Activated CD8-positive, alpha-beta T cell treated with anti-CD3 and anti-CD28 coated beads, Interleukin-2, amount 10 ng/mL, durations not matched to agents 7 days and 5 days (primary cell): Measurements from ENCODE around the gene TSPAN15. TPM values are rescaled to one million over a fixed set of nuclear protein-coding genes. Genes with fewer than 3 reads are reported as not detected.

Source experiments
- ATAC-seq: fragments of 150-1000 bp; cut with Tn5 transposase; one replicate; pipeline ENCODE4 v1.10.0; 2021; ENCODE audit warnings: moderate library complexity
- CTCF ChIA-PET: fragments of 350-600 bp; sonication (Branson Sonifier 250); formaldehyde crosslinking; loops from one replicate; lab custom pipeline; 2021; ENCODE audit warnings: antibody characterized with exemption; lab: Charles Lee
- POLR2A ChIA-PET: fragments of 350-600 bp; sonication (Branson Sonifier 250); formaldehyde crosslinking; loops from one replicate; lab custom pipeline; 2021; ENCODE audit warnings: antibody characterized with exemption; lab: Charles Lee
- DNase-seq: peaks from one replicate; pipeline ENCODE4 v3.0.0-alpha.2; 2020
- H3K27ac Mint-ChIP-seq: one replicate; pipeline ENCODE4 v1.8.0; 2021; ENCODE audit warnings: mild to moderate bottlenecking, mixed read lengths
- H3K27me3 Mint-ChIP-seq: one replicate; pipeline ENCODE4 v1.8.0; 2021; ENCODE audit warnings: low read depth, mixed read lengths
- H3K36me3 Mint-ChIP-seq: one replicate; pipeline ENCODE4 v1.8.0; 2021; ENCODE audit warnings: low read depth, mixed read lengths
- H3K4me1 Mint-ChIP-seq: one replicate; pipeline ENCODE4 v1.8.0; 2021; ENCODE audit warnings: low read depth, mixed read lengths
- H3K4me3 Mint-ChIP-seq: one replicate; pipeline ENCODE4 v1.8.0; 2021; ENCODE audit warnings: mild to moderate bottlenecking, mixed read lengths
- H3K9me3 Mint-ChIP-seq: one replicate; pipeline ENCODE4 v1.8.0; 2022; ENCODE audit warnings: mixed read lengths; ENCODE audit not compliant: insufficient read depth
- total RNA-seq, 2 experiments: library from RNA; stranded (reverse); gene quantifications; one replicate each; pipeline ENCODE4 v1.2.3, GENCODE V29; 2021

Gene TSPAN15
- total RNA-seq, 2 experiments from 2014 or later, result 3.8 to 4.7 TPM

DNA sequence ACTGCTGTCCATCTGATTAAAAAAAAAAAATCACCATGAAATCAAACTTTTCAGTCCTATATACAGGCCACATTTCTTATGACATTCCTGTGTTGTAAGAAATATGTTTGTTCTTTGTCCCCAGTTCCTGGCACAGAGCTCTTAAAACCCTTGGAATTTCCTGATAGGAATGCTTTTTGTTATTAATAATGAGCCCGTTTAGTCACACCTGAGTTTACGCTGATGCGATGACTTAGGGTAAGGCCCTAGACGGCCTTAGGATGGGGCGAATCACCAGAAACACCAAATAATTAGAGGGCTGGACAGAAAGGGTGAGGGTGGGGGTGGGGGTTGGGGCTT, 17.5 kb downstream of the TSPAN15 start:
- CTCF ChIA-PET, result interaction anchor here (1.5 to 2.3 kb wide), 2 partner anchors 17 to 61 kb away, joined by 5 to 6 read pairs; partner anchors contain the start of gene TSPAN15
- POLR2A ChIA-PET, result interaction anchor here (0.9 kb wide), 1 partner anchor 18 kb away, joined by 4 read pairs; no protein-coding TSS in a partner anchor
- Mint-ChIP-seq H3K4me1 (peaks cover 47% of the 10 kb centered on the region), H3K27ac (no peak overlapping the region), H3K9me3 (no peaks in the 10 kb centered on the region), H3K4me3 (no peak overlapping the region), H3K36me3 (no peaks in the 10 kb centered on the region), H3K27me3 (peaks cover 19% of the 10 kb centered on the region)
- ATAC-seq (no peak), DNase-seq (no peak)

DNA sequence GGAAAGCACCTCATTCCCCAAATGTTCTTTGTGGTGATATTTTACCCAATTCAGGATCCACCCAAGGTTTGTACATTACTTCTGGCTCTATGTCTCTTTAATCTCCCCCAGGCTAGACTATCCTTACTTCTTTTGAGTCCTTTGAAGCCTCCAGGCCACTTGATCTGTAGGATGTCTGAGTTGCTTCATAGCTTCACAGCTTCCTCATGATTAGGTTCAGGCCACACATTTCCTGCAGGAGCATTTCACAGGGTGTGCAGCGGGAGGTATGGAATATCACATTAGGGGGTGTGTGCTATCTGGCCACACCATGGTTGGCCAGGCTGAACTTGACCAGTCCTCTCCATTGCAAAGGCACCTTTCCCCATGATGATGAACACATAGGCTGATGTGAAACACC, 18.7 kb downstream of the TSPAN15 start:
- no peak for ATAC-seq
- CTCF ChIA-PET, result interaction anchor here (1.5 to 2.5 kb wide), 4 partner anchors 19 to 62 kb away, joined by 4 to 7 read pairs (median 6); partner anchors contain the start of gene TSPAN15

DNA sequence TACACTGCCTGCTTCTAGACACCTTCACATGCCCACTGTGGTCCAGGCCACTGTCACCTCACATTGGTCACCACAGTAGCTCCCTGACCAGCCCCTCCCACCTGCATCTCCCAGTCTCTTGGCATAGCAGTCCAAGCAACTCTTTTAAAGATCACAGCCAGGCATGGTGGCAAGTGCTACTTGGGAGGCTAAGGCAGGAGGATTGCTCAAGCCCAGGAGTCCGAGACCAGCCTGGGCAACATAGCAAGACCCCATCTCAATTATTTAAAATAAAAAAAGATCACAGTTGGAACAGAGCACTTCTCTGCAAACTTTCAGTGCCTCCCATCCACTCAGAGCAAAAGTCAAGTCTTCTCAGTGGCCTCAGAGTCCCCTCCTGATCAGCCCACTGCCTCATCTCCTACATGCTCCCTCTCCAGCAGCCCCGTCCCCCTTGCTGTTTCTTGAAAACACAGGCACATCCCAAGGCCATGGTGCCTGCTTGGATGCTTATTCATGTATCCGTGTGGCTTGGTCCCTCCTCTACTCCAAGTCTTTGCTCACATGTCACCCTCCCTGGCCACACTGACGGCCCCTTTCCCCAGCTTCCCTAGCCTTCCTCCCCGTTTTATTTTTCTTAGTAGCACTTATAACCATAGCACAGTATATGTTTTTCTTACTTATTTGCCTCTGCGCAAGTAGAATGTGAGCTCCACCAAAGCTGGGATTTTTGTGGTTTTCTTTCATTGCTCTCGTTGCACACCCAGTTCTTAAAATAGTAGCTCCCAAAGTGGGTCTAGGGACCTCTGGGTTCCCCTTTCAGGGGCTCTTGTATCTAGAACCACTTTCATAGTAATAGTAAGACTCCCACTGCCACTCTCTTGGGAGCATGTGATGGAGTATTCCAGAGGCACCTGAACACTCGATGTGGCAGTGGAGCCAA, 19.5 kb downstream of the TSPAN15 start:
- no peak overlapping the region for H3K27ac Mint-ChIP-seq

More for the DNA sequence above, 18.7 kb downstream of the TSPAN15 start:
- Mint-ChIP-seq H3K36me3 (no peaks in the 10 kb centered on the region), H3K27me3 (peaks cover 19% of the 10 kb centered on the region), H3K27ac (no peak overlapping the region), H3K4me3 (no peak overlapping the region), H3K9me3 (no peaks in the 10 kb centered on the region), H3K4me1 (peaks cover 35% of the 10 kb centered on the region)
- no peak for DNase-seq
- POLR2A ChIA-PET, result no interaction called here

DNA sequence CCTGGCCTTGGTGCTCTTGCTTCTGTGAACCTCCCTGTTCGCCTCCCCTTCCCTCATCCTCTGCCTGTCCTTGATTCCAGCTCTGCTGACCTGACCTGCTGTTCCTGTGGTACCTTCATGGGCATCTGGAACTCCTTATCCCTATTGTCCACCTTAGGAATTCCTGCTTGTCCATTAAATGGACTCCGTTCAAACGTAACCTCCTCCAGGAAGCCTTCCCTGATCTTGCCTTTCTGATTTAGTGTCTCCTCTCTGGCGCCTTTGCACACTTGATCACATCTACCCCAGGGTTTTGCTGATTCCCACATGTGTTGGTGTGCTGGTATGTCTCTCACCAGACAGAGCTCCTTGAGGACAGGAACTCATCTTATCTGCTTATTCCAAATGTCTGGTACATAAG, 20.9 kb downstream of the TSPAN15 start:
- H3K36me3 Mint-ChIP-seq, result no peaks in the 10 kb centered on the region
- H3K27ac Mint-ChIP-seq, result no peak overlapping the region
- H3K4me3 Mint-ChIP-seq, result no peak overlapping the region
- H3K9me3 Mint-ChIP-seq, result no peaks in the 10 kb centered on the region
- ATAC-seq (no peak), DNase-seq (no peak)
- H3K27me3 Mint-ChIP-seq, result peaks cover 24% of the 10 kb centered on the region
- POLR2A ChIA-PET, result no interaction called here
- peaks cover 13% of the 10 kb centered on the region for H3K4me1 Mint-ChIP-seq
- CTCF ChIA-PET, result interaction anchor here (2.5 kb wide), 1 partner anchor 23 kb away, joined by 7 read pairs; no protein-coding TSS in a partner anchor

More for the DNA sequence above, 19.5 kb downstream of the TSPAN15 start:
- Mint-ChIP-seq H3K4me1 (peaks cover 27% of the 10 kb centered on the region), H3K27me3 (peaks cover 24% of the 10 kb centered on the region), H3K9me3 (no peaks in the 10 kb centered on the region), H3K36me3 (no peaks in the 10 kb centered on the region), H3K4me3 (no peak overlapping the region)
- no peak for ATAC-seq
- DNase-seq, result no peak
- ChIA-PET POLR2A (no interaction called here), CTCF (interaction anchor here (1.5 to 2.5 kb wide), 4 partner anchors 19 to 63 kb away, joined by 4 to 7 read pairs (median 6); partner anchors contain the start of gene TSPAN15)

DNA sequence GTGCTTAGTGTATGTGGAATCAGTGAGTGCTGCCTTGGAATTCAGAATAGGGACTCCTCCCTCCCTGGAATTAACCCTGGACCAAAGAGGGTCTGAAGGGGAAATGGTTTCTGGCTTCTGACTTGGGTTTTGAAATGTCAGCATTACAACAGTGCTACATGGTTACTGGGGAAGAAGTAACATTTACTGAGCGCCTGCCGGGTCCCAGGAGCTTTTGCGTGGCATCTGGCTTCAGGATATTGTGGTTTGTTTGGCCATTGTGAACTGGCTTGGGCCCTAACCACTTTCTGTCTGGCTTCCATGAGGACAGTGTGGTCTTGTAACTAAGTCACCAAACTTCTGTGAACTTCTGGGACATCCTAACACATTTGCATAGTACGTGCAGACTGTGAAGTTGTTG, 21.3 kb downstream of the TSPAN15 start:
- ChIA-PET POLR2A (no interaction called here), CTCF (no interaction called here)
- peaks cover 11% of the 10 kb centered on the region for H3K4me1 Mint-ChIP-seq
- H3K4me3 Mint-ChIP-seq, result no peak overlapping the region
- no peaks in the 10 kb centered on the region for H3K9me3 Mint-ChIP-seq
- ATAC-seq, result no peak
- H3K27ac Mint-ChIP-seq, result no peak overlapping the region
- H3K36me3 Mint-ChIP-seq, result no peaks in the 10 kb centered on the region
- peaks cover 24% of the 10 kb centered on the region for H3K27me3 Mint-ChIP-seq
- no peak for DNase-seq

DNA sequence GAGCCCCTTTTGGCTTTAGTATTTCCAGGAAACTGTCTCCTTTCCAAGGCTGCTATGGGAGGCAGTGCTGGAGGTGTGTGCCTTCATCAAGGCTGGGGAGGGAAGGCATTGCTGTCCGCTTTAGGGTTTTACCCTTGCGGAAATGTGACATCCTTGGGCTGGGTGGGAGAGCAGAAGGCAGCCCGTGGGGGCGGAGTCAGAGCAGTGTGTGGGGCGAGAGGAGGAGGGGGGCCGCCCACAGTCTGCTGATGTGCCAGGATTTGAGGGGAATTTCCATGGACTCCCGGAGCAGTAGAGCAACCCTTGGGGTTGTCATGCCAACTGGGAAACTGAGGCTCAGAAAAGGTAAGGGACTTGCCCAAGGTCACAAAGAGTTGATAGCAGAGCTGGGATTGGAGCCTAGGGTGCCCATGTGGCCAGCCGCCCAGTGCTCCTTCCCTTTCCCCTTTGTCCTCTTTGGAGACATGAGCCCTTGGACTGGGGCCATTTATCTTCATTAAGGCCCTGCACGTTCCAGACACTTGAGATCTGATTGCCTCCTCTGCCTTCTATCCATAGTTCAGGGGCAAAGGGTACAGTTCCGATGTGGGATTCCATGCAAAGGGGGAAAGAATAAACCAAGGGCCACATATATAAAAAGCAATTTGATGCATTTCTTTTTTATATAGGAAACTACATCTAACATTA, 22.2 kb downstream of the TSPAN15 start:
- peaks cover 8% of the 10 kb centered on the region for H3K4me1 Mint-ChIP-seq
- CTCF ChIA-PET, result no interaction called here
- no peak overlapping the region for H3K27ac Mint-ChIP-seq
- no peaks in the 10 kb centered on the region for H3K36me3 Mint-ChIP-seq
- POLR2A ChIA-PET, result no interaction called here
- H3K9me3 Mint-ChIP-seq, result no peaks in the 10 kb centered on the region
- DNase-seq, result no peak
- ATAC-seq, result no peak
- no peak overlapping the region for H3K4me3 Mint-ChIP-seq
- peaks cover 24% of the 10 kb centered on the region for H3K27me3 Mint-ChIP-seq

DNA sequence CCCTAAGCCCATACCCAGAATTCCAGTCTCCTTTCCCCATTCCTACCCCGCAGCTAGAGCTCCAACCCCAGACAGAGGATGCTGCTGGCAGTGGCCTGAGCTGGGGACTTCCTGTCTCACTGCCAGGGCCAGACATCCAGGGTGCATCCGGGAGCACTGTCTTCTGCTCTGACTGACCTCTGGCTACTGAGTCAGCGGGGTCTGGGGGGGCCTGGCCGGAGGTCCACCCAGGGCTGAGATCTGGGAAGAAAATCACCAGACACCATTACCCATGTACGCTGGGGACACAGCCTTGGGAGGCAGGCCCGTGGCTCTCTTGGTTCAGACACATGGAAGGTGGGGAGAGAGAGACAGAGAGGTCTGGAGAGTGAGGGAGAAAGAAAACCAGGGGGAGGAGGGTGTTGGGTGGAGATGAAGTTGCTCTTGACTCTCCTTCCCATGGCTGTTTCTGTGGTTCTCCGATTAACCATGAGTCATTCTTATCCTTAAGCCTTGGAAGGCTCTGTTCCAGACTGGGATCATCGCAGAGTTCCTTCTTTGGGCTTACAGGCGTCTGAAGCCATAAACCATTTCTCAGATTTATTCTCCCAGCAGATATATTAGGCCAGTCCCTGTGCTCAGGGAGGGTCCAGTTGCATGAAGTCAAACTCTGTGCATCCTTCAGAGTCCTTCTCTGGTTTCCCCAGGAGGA, 23.6 kb downstream of the TSPAN15 start:
- CTCF ChIA-PET, result no interaction called here

DNA sequence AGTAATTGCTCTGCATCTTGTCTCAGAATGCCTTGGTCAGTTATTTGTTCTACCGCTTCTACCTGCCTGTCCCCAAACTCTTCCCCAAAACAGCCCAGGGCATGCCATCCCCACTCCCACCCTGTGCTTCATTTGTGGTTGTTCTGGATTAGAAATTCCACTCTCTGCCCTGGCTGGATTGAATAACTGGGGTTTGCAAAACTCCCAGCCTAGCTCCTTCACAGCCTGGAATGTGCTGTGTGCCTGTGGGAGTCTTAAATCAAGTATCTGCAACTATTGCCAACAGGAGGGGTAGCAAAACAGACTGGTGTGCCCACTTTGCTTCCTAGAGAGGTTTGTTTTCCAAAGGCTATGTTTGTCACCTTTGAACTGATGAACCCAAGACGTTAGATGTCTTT, 24.2 kb downstream of the TSPAN15 start:
- H3K4me1 Mint-ChIP-seq, result no peaks in the 10 kb centered on the region
- peaks cover 19% of the 10 kb centered on the region for H3K27me3 Mint-ChIP-seq
- no peaks in the 10 kb centered on the region for H3K9me3 Mint-ChIP-seq
- DNase-seq (no peak), ATAC-seq (no peak)
- ChIA-PET POLR2A (no interaction called here), CTCF (no interaction called here)
- H3K27ac Mint-ChIP-seq, result no peak overlapping the region
- H3K4me3 Mint-ChIP-seq, result no peak overlapping the region
- H3K36me3 Mint-ChIP-seq, result no peaks in the 10 kb centered on the region

More for the DNA sequence above, 23.6 kb downstream of the TSPAN15 start:
- Mint-ChIP-seq H3K36me3 (no peaks in the 10 kb centered on the region), H3K27me3 (peaks cover 21% of the 10 kb centered on the region), H3K9me3 (no peaks in the 10 kb centered on the region), H3K4me3 (no peak overlapping the region), H3K27ac (no peak overlapping the region), H3K4me1 (peaks cover 2% of the 10 kb centered on the region)
- POLR2A ChIA-PET, result no interaction called here
- DNase-seq, result no peak
- no peak for ATAC-seq

DNA sequence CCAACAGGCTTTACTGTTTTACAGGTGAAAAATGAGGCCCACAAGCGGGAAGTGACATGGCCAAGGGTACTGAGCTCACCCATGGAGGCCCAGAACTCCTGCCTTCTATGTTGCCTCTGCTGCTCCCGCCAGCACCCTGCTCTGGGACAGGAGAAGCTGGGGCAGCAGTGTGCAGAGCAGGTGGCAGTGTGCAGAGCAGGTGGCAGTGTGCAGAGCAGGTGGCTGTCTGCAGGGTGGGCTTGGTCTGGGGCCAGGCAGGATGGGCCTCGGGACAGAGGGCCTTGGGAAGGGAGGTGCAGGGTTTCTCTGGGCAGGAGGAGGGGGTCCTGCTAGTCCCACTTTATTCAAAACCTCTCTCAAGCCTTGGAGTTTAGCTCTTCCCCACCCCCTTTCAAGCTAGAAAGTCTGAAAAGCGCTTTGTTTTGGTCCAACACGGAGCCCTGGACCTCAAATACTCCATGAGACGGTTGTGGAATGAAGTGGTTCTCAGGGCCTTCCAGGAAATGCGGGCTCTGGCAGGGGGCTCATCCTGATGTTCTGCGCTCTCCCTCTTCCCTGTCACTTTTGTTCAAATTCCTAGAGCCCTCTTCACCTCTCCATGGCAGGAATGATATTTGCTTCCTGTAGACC, 26.8 kb downstream of the TSPAN15 start:
- Mint-ChIP-seq H3K27ac (no peak overlapping the region), H3K9me3 (no peaks in the 10 kb centered on the region), H3K36me3 (no peaks in the 10 kb centered on the region), H3K4me3 (no peak overlapping the region), H3K4me1 (no peaks in the 10 kb centered on the region), H3K27me3 (peaks cover 8% of the 10 kb centered on the region)
- POLR2A ChIA-PET, result interaction anchor here (0.6 kb wide), 1 partner anchor 8 kb away, joined by 4 read pairs; no protein-coding TSS in a partner anchor
- DNase-seq (no peak), ATAC-seq (no peak)
- CTCF ChIA-PET, result interaction anchor here (1.3 kb wide), 1 partner anchor 28 kb away, joined by 3 read pairs; no protein-coding TSS in a partner anchor

DNA sequence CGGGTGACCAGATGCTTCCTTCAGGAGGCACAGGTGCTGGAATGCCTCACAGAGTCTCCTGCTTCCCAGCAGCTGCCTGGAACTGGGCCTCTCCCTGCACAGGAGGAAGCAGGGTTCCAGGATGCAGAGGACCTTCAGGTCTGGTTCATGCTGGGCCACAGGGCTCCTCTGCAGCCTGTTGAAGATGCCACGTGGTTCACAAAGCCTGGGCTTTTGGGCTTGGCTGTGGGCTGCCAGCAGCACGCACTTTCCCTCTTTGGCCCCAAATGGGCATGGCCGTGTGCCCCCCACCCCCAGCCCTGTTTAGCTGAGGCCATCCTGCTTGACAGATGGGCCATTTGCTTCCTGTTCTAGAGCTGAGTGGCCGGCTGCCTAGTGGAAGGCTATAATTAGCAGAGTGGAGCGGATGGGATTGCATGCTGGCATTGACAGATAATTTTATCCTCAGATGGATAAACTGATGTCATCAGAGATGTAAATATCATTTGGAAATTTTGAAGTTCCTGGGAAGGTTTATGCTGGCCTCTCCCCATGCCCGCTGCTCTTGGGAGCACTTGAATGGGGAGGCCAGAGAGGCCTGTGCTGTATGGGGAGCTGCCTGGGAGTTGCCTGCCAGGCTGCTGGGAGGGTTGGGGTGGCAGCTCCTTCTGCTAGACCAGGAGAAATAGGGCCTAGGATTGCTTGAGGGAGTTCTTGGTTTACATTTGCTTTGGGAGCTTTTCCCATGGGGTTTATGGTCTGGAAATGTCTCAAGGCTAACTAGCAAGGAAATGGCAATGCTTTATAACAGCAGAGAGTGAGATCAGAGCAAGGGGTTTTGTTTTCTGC, 28.2 kb downstream of the TSPAN15 start:
- peaks cover 8% of the 10 kb centered on the region for H3K27me3 Mint-ChIP-seq
- H3K4me1 Mint-ChIP-seq, result no peaks in the 10 kb centered on the region
- ATAC-seq (no peak), DNase-seq (no peak)
- CTCF ChIA-PET, result interaction anchor here (0.9 kb wide), 1 partner anchor 20 kb away, joined by 3 read pairs; no protein-coding TSS in a partner anchor
- POLR2A ChIA-PET, result no interaction called here
- no peak overlapping the region for H3K27ac Mint-ChIP-seq
- H3K4me3 Mint-ChIP-seq, result no peak overlapping the region
- no peaks in the 10 kb centered on the region for H3K36me3 Mint-ChIP-seq
- H3K9me3 Mint-ChIP-seq, result no peaks in the 10 kb centered on the region
